ENCODE results near the gene GLRX3.
A peak's percentile ranks its signal among the peaks of the same experiment; 100 is the strongest.

The GLRX3 gene

GRCh38 chr10:130136226-130137089 lies at the start of gene GLRX3 (continued):
- TF ChIP-seq ZNF280D (tag by site-specific recombination; IDR thresholded peaks at IDR 0.05) (no peak), ZNF626 (tag by site-specific recombination; IDR thresholded peaks at IDR 0.05) (no peak), ZNF76 (tag by site-specific recombination; IDR thresholded peaks at IDR 0.05; ENCODE audit: borderline replicate concordance, low read depth) (peak; percentile 65; the same call in 1 of the 2 replicates), ZNF514 (tag by site-specific recombination; IDR thresholded peaks at IDR 0.05) (no peak), HOXC10 (CRISPR knock-in tag; IDR thresholded peaks at IDR 0.05) (no peak), ZNF16 (tag by site-specific recombination; IDR thresholded peaks at IDR 0.05; ENCODE audit: low read depth) (no peak), ZXDB (tag by site-specific recombination; IDR thresholded peaks at IDR 0.05) (peak; percentile 78), ZNF843 (tag by site-specific recombination; IDR thresholded peaks at IDR 0.05) (peak; percentile 39; the same call in 1 of the 2 replicates), BCL11A (tag by site-specific recombination; IDR thresholded peaks at IDR 0.05; ENCODE audit: low read depth) (no peak), ZNF416 (tag by site-specific recombination; IDR thresholded peaks at IDR 0.05) (no peak), KLF16 (tag by site-specific recombination; IDR thresholded peaks at IDR 0.05) (peak; percentile 53; the same call in 1 of the 2 replicates), ZNF121 (tag by site-specific recombination; IDR thresholded peaks at IDR 0.05) (no peak), BCL11B (tag by site-specific recombination; IDR thresholded peaks at IDR 0.05; ENCODE audit: low read depth) (no peak), ZNF2 (tag by site-specific recombination; IDR thresholded peaks at IDR 0.05) (0 out of 2 replicates have a peak, but pooled peaks have one; percentile 56), ZNF18 (tag by site-specific recombination; IDR thresholded peaks at IDR 0.05) (no peak), ATF2 (tag by site-specific recombination; IDR thresholded peaks at IDR 0.05; ENCODE audit: low read depth) (no peak), ZBTB10 (tag by site-specific recombination; IDR thresholded peaks at IDR 0.05) (0 out of 2 replicates have a peak, but pooled peaks have one; percentile 1), ZNF274 (IDR thresholded peaks at IDR 0.05; ENCODE audit: low read length) (no peak), ZNF274 (tag by site-specific recombination; IDR thresholded peaks at IDR 0.05; ENCODE audit: borderline replicate concordance) (no peak), ZBTB17 (tag by site-specific recombination; IDR thresholded peaks at IDR 0.05) (peak; percentile 94), KLF1 (tag by site-specific recombination; IDR thresholded peaks at IDR 0.05) (peak; percentile 51; the same call in 1 of the 2 replicates), ZSCAN5A (tag by site-specific recombination; IDR thresholded peaks at IDR 0.05) (no peak), HIC1 (tag by site-specific recombination; IDR thresholded peaks at IDR 0.05) (no peak), OSR2 (tag by site-specific recombination; IDR thresholded peaks at IDR 0.05) (no peak), ZNF600 (tag by site-specific recombination; IDR thresholded peaks at IDR 0.05) (no peak), ZNF202 (tag by site-specific recombination; IDR thresholded peaks at IDR 0.05; ENCODE audit: borderline replicate concordance) (no peak), SP7 (tag by site-specific recombination; IDR thresholded peaks at IDR 0.05) (peak; percentile 56)
